ENCODE measurements around the gene COMT. TPM values are rescaled to one million over a fixed set of nuclear protein-coding genes. Genes with fewer than 3 reads are reported as not detected.

COMT gene
- total and polyA plus RNA-seq, 9 of the 15 experiments (the other 6 are each of a cell fraction or from before 2014, with no cell fraction given) = 12.5 to 351 (median 155) TPM

DNA sequence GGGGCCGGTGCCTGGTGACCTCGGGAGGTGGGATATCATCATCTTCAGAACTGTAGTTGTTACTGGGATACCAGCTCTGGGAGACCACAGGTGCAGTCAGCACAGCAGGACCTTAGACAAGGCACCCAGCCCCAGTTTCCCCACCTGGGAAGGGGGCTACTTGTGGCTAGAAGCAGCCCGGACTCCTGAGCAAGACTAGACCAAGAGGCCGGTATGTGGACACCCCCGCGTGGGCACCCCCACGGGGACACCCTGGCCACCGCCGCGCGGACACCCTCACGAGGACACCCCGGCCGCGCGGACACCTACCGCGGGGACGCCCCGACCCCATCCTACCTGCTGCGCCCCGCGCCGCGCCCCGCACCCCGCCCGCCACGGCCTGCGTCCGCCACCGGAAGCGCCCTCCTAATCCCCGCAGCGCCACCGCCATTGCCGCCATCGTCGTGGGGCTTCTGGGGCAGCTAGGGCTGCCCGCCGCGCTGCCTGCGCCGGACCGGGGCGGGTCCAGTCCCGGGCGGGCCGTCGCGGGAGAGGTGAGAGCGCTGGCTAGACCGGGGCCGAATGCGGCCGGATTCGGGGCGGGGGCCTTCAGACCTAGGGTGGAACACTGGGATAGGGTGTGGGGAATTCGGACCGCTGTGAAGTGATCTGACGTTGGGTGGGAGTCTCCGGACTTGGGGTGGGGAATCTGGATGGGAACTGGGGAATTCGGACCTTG is at the start of gene COMT, which contains the start of gene TXNRD2 (continued):
- TF ChIP-seq BCL6 (CRISPR knock-in tag; IDR thresholded peaks at IDR 0.05) = 0 out of 2 replicates have a peak, but pooled peaks have one; percentile 14
- TF ChIP-seq RAD21 (CRISPR knock-in tag; conservative IDR thresholded peaks at IDR 0.05 in 1 of 2, IDR thresholded peaks at IDR 0.05 in 1 of 2) = no peak
- no peak for TF ChIP-seq HEY1 (CRISPR knock-in tag; IDR thresholded peaks at IDR 0.05; ENCODE audit: borderline replicate concordance)
- TF ChIP-seq NR2C1 (IDR thresholded peaks at IDR 0.05) = no peak
- TF ChIP-seq NR2C1 (tag; IDR thresholded peaks at IDR 0.05) = no peak
- TF ChIP-seq CHD1 (IDR thresholded peaks at IDR 0.05; ENCODE audit: low read length) = peak; percentile 87
- TF ChIP-seq, protein P1, sequence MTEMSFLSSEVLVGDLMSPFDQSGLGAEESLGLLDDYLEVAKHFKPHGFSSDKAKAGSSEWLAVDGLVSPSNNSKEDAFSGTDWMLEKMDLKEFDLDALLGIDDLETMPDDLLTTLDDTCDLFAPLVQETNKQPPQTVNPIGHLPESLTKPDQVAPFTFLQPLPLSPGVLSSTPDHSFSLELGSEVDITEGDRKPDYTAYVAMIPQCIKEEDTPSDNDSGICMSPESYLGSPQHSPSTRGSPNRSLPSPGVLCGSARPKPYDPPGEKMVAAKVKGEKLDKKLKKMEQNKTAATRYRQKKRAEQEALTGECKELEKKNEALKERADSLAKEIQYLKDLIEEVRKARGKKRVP (CRISPR knock-in tag; IDR thresholded peaks at IDR 0.05) = peak; percentile 35; the same call in 1 of the 2 replicates
- no peak for TF ChIP-seq SMARCA4 (IDR thresholded peaks at IDR 0.05)
- TF ChIP-seq, protein P2, sequence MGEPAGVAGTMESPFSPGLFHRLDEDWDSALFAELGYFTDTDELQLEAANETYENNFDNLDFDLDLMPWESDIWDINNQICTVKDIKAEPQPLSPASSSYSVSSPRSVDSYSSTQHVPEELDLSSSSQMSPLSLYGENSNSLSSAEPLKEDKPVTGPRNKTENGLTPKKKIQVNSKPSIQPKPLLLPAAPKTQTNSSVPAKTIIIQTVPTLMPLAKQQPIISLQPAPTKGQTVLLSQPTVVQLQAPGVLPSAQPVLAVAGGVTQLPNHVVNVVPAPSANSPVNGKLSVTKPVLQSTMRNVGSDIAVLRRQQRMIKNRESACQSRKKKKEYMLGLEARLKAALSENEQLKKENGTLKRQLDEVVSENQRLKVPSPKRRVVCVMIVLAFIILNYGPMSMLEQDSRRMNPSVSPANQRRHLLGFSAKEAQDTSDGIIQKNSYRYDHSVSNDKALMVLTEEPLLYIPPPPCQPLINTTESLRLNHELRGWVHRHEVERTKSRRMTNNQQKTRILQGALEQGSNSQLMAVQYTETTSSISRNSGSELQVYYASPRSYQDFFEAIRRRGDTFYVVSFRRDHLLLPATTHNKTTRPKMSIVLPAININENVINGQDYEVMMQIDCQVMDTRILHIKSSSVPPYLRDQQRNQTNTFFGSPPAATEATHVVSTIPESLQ (CRISPR knock-in tag; IDR thresholded peaks at IDR 0.05) = no peak
- 0 out of 2 replicates have a peak, but pooled peaks have one; percentile 56 for TF ChIP-seq ZNF253 (CRISPR knock-in tag; conservative IDR thresholded peaks at IDR 0.05)
- 0 out of 2 replicates have a peak, but pooled peaks have one; percentile 34 for TF ChIP-seq ZNF75A (CRISPR knock-in tag; IDR thresholded peaks at IDR 0.05)
- TF ChIP-seq DMBX1 (CRISPR knock-in tag; IDR thresholded peaks at IDR 0.05; ENCODE audit: borderline replicate concordance) = peak; percentile 79; the same call in 1 of the 2 replicates
- peak; percentile 96 for TF ChIP-seq CXXC5 (CRISPR knock-in tag; IDR thresholded peaks at IDR 0.05)
- TF ChIP-seq ZNF384 (IDR thresholded peaks at IDR 0.05; ENCODE audit: low read depth, low read length) = peak; percentile 45; the same call in 1 of the 2 replicates
- TF ChIP-seq, protein P3, sequence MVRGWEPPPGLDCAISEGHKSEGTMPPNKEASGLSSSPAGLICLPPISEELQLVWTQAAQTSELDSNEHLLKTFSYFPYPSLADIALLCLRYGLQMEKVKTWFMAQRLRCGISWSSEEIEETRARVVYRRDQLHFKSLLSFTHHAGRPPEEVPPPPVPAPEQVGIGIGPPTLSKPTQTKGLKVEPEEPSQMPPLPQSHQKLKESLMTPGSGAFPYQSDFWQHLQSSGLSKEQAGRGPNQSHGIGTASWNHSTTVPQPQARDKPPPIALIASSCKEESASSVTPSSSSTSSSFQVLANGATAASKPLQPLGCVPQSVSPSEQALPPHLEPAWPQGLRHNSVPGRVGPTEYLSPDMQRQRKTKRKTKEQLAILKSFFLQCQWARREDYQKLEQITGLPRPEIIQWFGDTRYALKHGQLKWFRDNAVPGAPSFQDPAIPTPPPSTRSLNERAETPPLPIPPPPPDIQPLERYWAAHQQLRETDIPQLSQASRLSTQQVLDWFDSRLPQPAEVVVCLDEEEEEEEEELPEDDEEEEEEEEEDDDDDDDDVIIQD (CRISPR knock-in tag; IDR thresholded peaks at IDR 0.05) = peak; percentile 13; the same call in 1 of the 2 replicates
- no peak for TF ChIP-seq POLR3G (IDR thresholded peaks at IDR 0.05; ENCODE audit: extremely low read depth, insufficient read length, insufficient replicate concordance)
- TF ChIP-seq SMAD3 (CRISPR knock-in tag; conservative IDR thresholded peaks at IDR 0.05) = peak; percentile 50; the same call in 1 of the 2 replicates
- peak; percentile 85; the same call in 1 of the 2 replicates for TF ChIP-seq ZC3H11A (IDR thresholded peaks at IDR 0.05; ENCODE audit: low read depth, low read length)
- no peak for TF ChIP-seq NFE2L1 (tag; IDR thresholded peaks at IDR 0.05; ENCODE audit: borderline replicate concordance, low read depth)
- TF ChIP-seq SIN3A (IDR thresholded peaks at IDR 0.05; ENCODE audit: borderline replicate concordance in 2 of 2, control insufficient read depth in 1 of 2, low read depth in 2 of 2, low read length in 2 of 2) = 0 out of 4 replicates have a peak, but pooled peaks of 1 of the 2 experiments have one; percentile 18
- no peak for TF ChIP-seq HDAC2 (IDR thresholded peaks at IDR 0.05)
- no peak for TF ChIP-seq ZNF347 (CRISPR knock-in tag; IDR thresholded peaks at IDR 0.05; ENCODE audit: low read depth)
